ENCODE results near the gene DGKI. TPM values are rescaled to one million over a fixed set of nuclear protein-coding genes. Genes with fewer than 3 reads are reported as not detected.

DGKI gene
- total and polyA plus RNA-seq, 7 donors: under 0.01 to 0.56 (median 0.44) TPM; not detected in 2

DNA sequence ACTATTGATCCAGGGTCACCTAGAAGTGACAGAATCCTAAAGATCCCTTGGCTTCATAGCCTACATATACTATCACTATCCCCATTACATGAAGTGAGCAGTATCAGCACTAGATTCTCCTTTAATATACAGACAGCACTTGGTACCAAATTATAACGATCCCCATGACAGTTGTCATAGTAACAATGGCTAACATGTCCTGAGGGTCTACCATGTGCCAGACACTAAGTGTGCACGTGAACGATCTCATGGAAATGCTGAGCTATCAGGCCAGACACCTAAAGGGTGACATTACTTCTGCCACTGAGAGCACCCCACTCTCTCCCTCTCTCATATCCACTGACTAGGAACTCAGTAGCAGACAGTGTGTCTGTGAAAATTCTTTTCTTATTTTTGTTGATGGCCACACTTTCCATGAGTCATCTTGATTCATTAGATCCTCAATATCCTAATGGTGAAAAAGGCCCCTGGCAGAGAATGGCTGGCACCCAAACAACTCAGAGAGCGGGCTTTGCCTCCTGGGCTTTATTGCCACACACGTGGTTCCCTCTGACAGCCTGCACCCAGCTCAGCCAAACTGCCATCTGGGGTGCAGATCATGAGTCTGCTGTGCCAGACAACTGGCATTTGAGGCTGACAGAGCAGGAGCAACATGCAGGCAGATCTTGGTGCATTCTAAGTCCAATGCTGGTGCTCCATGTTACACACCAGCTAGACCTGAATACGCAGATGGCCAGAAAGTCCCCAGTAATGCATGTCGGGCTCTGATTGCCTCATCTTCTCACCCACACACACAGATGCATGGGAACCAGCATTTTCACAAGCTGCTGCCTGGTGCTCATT lies 176.3 kb downstream of the DGKI start:
- Histone ChIP-seq H3K27me3 (ENCODE audit: insufficient read depth in 3 of 3, low read length in 2 of 3) (peaks cover 0 to 9% (median 4%) of the 10 kb centered on the region in 3 donors), H3K4me3 (no peak overlapping the region), H3K27ac (no peak overlapping the region), H3K4me1 (no peaks in the 10 kb centered on the region), H3K9me3 (no peaks in the 10 kb centered on the region), H3K36me3 (ENCODE audit: insufficient read depth in 1 of 2, low read depth in 1 of 2) (no peaks in the 10 kb centered on the region)
- intact Hi-C loops (cut with DNase I): no loop called here
- 42 to 58% (median 42%) methylated on average over 7 of the region's 7 CpGs for WGBS, 3 donors
- DNase-seq: no peak
- no peak for TF ChIP-seq CTCF (IDR thresholded peaks at IDR 0.05)
- no peak for ATAC-seq

- H3K9me3 ChIP-seq: no peaks in the 10 kb centered on the region
- H3K27ac ChIP-seq: no peak overlapping the region
- 40 to 43% (median 42%) methylated on average over 2 of the region's 2 CpGs for WGBS, 3 donors
- ATAC-seq (no peak), DNase-seq (no peak)
- no peaks in the 10 kb centered on the region for H3K4me1 ChIP-seq
- intact Hi-C loops (cut with DNase I): no loop called here
- H3K27me3 ChIP-seq (ENCODE audit: insufficient read depth in 3 of 3, low read length in 2 of 3): peaks cover 0 to 9% (median 4%) of the 10 kb centered on the region in 3 donors
- no peak overlapping the region for H3K4me3 ChIP-seq
- H3K36me3 ChIP-seq (ENCODE audit: insufficient read depth in 1 of 2, low read depth in 1 of 2): no peaks in the 10 kb centered on the region
- TF ChIP-seq CTCF (IDR thresholded peaks at IDR 0.05): no peak
These were observed 177.1 kb downstream of the DGKI start for GRCh38 chr7:137669706-137670105.

DNA sequence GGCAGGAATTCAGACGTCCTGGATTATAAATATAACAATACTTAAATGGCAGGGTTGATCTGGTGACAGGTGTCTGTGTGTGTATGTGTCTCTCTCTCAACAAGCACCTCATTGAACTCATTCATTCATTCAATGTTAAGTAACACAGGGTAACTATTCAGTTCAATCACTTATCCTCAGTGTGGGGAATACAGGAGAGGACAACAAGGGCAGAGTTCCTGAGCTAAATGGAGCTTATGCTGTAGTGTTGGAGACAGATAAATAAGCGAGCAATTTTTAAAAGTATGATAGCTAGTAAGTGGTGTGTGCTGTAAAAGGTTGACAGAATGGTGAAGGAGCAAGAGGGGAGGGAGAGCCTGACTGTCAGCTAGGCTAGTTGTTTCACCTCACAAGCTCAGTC lies 178.4 kb downstream of the DGKI start:
- intact Hi-C loops (cut with DNase I): no loop called here
- DNase-seq: no peak
- TF ChIP-seq CTCF (IDR thresholded peaks at IDR 0.05): no peak
- H3K4me3 ChIP-seq: no peak overlapping the region
- no peak overlapping the region for H3K27ac ChIP-seq
- WGBS, 3 donors: 40 to 58% (median 44%) methylated on average over 2 of the region's 2 CpGs
- no peak for ATAC-seq
- no peaks in the 10 kb centered on the region for H3K36me3 ChIP-seq (ENCODE audit: insufficient read depth in 1 of 2, low read depth in 1 of 2)
- no peaks in the 10 kb centered on the region for H3K9me3 ChIP-seq
- peaks cover 0 to 9% (median 4%) of the 10 kb centered on the region in 3 donors for H3K27me3 ChIP-seq (ENCODE audit: insufficient read depth in 3 of 3, low read length in 2 of 3)
- no peaks in the 10 kb centered on the region for H3K4me1 ChIP-seq

DNA sequence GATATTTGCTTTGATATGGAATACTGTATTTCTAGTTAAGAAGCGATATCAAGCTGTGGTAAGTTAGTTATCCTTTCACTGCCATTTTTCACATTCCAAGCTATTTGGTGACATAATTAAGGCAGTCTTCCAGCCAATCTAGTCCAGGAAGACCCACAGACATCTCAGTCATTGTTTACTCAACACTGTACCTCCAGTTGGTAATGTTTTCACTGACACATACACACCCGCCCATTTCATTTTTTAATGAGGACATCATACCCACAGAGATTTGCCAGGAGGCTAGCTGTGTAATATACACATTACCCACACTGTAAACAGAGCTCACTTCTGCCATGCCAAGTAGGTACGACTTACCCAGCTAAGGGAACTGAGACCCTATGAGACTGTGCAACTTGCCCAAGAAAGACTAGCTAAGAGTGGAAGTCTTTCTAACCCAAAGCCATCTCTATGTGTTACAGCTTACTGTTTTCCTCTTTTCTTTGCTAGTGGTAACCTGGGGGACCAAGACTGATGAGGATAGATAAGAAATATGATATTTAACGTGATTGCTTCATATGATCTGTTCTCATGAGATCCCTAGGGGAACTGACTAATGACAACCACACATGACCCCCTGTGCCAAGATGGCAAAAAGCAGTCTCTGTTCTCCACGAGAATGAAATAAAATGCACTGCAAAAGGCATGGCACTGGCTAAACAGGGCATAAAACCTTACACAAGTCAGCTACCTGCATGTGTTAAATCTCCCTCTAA lies 179.0 kb downstream of the DGKI start:
- ATAC-seq: no peak
- 45 to 58% (median 49%) methylated on average over 5 of the region's 5 CpGs for WGBS, 3 donors
- H3K4me3 ChIP-seq: no peak overlapping the region
- H3K27me3 ChIP-seq (ENCODE audit: insufficient read depth in 3 of 3, low read length in 2 of 3): peaks cover 0 to 9% (median 4%) of the 10 kb centered on the region in 3 donors
- no peak overlapping the region for H3K27ac ChIP-seq
- no peaks in the 10 kb centered on the region for H3K36me3 ChIP-seq (ENCODE audit: insufficient read depth in 1 of 2, low read depth in 1 of 2)
- no peaks in the 10 kb centered on the region for H3K4me1 ChIP-seq
- H3K9me3 ChIP-seq: no peaks in the 10 kb centered on the region
- TF ChIP-seq CTCF (IDR thresholded peaks at IDR 0.05): no peak
- intact Hi-C loops (cut with DNase I): no loop called here
- no peak for DNase-seq
